Measurements from ENCODE around the gene ARMC5.

The ARMC5 gene

DNA sequence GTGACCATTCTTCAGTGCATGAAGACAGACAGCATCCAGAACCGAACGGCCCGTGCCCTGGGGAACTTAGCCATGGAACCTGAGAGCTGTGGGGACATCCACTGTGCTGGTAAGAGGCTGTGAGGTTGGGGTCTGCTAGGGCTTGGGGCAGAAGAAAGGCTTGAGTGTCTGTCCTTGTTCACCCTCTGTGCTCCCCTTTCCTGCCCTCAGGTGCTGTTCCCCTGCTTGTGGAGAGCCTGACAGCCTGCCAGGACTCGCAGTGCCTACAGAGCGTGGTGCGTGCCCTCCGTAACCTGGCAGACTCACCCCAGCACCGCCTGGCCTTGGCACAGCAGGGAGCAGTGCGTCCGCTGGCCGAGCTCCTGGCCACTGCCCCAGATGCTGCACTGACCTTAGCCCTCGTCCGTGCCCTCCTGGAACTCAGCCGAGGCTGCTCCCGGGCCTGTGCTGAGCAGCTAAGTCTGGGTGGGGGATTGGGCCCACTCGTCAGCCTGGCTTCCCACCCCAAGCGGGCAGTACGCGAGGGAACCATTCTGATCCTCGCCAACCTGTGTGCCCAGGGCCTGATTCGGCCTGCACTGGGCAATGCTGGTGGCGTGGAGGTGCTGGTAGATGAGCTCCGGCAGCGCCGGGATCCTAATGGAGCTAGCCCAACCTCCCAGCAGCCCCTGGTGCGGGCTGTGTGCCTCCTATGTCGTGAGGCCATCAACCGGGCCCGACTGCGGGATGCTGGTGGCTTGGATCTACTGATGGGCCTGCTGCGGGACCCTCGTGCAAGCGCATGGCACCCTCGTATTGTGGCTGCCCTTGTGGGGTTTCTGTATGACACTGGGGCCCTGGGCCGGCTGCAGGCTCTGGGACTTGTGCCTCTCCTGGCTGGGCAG is 2.9 kb downstream of the ARMC5 start:
- Histone ChIP-seq H3K27ac (ENCODE audit: low read length) (no peak overlapping the region), H3K9me3 (ENCODE audit: insufficient read depth, low read length) (no peaks in the 10 kb centered on the region), H3K4me2 (ENCODE audit: low read length) (no peak overlapping the region), H3K9ac (ENCODE audit: low read length) (no peak overlapping the region), H3K36me3 (replicated peaks; ENCODE audit: low read depth, low read length) (peaks cover 7% of the 10 kb centered on the region), H3K4me1 (ENCODE audit: low read length) (peaks cover 21% of the 10 kb centered on the region), H4K20me1 (ENCODE audit: insufficient read depth, low read length) (peaks cover 5% of the 10 kb centered on the region), H3K27me3 (ENCODE audit: low read depth, low read length) (no peaks in the 10 kb centered on the region), H3K4me3 (ENCODE audit: low read length) (no peak overlapping the region), H2AFZ (ENCODE audit: low read depth, low read length) (no peak overlapping the region), H3K79me2 (ENCODE audit: low read length) (peaks cover 17% of the 10 kb centered on the region)
- TF ChIP-seq EZH2phosphoT487 (IDR thresholded peaks at IDR 0.05; ENCODE audit: low read depth) (no peak), CTCF (IDR thresholded peaks at IDR 0.05; ENCODE audit: low read depth, low read length) (no peak)

- Histone ChIP-seq H3K9ac (ENCODE audit: low read length) (no peak overlapping the region), H3K36me3 (replicated peaks; ENCODE audit: low read depth, low read length) (no peaks in the 10 kb centered on the region), H3K79me2 (ENCODE audit: low read length) (no peaks in the 10 kb centered on the region), H3K4me1 (ENCODE audit: low read length) (peaks cover 13% of the 10 kb centered on the region), H2AFZ (ENCODE audit: low read depth, low read length) (no peak overlapping the region), H4K20me1 (ENCODE audit: insufficient read depth, low read length) (no peaks in the 10 kb centered on the region), H3K9me3 (ENCODE audit: insufficient read depth, low read length) (no peaks in the 10 kb centered on the region), H3K27ac (ENCODE audit: low read length) (no peak overlapping the region), H3K4me2 (ENCODE audit: low read length) (no peak overlapping the region), H3K27me3 (ENCODE audit: low read depth, low read length) (no peaks in the 10 kb centered on the region), H3K4me3 (ENCODE audit: low read length) (no peak overlapping the region)
- TF ChIP-seq EZH2phosphoT487 (IDR thresholded peaks at IDR 0.05; ENCODE audit: low read depth): no peak
- TF ChIP-seq CTCF (IDR thresholded peaks at IDR 0.05; ENCODE audit: low read depth, low read length): no peak
These were observed 5.1 kb downstream of the ARMC5 start for GRCh38 chr16:31464348-31464769.

GRCh38 chr16:31464781-31465260 is 5.5 kb downstream of the ARMC5 start:
- H3K9me3 ChIP-seq (ENCODE audit: insufficient read depth, low read length): no peaks in the 10 kb centered on the region
- H3K4me3 ChIP-seq (ENCODE audit: low read length): no peak overlapping the region
- TF ChIP-seq CTCF (IDR thresholded peaks at IDR 0.05; ENCODE audit: low read depth, low read length) (no peak), EZH2phosphoT487 (IDR thresholded peaks at IDR 0.05; ENCODE audit: low read depth) (no peak)
- H4K20me1 ChIP-seq (ENCODE audit: insufficient read depth, low read length): no peaks in the 10 kb centered on the region
- H3K79me2 ChIP-seq (ENCODE audit: low read length): no peaks in the 10 kb centered on the region
- H3K4me1 ChIP-seq (ENCODE audit: low read length): peaks cover 13% of the 10 kb centered on the region
- no peak overlapping the region for H3K4me2 ChIP-seq (ENCODE audit: low read length)
- H3K27me3 ChIP-seq (ENCODE audit: low read depth, low read length): no peaks in the 10 kb centered on the region
- no peak overlapping the region for H3K27ac ChIP-seq (ENCODE audit: low read length)
- no peak overlapping the region for H3K9ac ChIP-seq (ENCODE audit: low read length)
- H2AFZ ChIP-seq (ENCODE audit: low read depth, low read length): no peak overlapping the region
- no peaks in the 10 kb centered on the region for H3K36me3 ChIP-seq (replicated peaks; ENCODE audit: low read depth, low read length)

DNA sequence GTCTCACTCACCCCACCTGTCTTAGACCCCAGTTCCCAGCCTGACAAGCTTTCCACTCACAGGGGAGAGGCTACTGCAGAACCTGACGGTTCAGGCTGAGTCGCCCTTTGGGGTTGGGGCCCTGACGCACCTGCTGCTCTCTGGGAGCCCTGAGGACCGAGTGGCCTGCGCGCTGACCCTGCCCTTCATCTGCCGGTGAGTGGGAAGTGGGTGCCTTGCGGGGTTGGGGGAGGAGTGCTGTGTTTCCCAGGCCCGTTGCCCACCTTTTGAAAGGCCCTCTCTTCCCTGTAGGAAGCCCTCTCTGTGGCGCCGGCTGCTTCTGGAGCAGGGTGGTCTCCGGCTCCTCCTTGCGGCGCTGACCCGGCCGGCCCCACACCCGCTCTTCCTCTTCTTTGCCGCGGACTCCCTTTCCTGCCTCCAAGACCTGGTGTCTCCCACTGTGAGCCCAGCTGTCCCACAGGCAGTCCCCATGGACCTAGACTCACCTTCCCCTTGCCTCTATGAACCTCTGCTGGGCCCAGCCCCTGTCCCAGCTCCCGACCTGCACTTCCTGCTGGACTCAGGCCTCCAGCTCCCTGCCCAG is 6.6 kb downstream of the ARMC5 start:
- Histone ChIP-seq H3K4me3 (ENCODE audit: low read length) (no peak overlapping the region), H3K79me2 (ENCODE audit: low read length) (no peaks in the 10 kb centered on the region), H3K4me1 (ENCODE audit: low read length) (peaks cover 8% of the 10 kb centered on the region), H2AFZ (ENCODE audit: low read depth, low read length) (no peak overlapping the region), H3K36me3 (replicated peaks; ENCODE audit: low read depth, low read length) (no peaks in the 10 kb centered on the region), H3K9me3 (ENCODE audit: insufficient read depth, low read length) (no peaks in the 10 kb centered on the region), H3K9ac (ENCODE audit: low read length) (no peak overlapping the region), H3K27me3 (ENCODE audit: low read depth, low read length) (no peaks in the 10 kb centered on the region), H4K20me1 (ENCODE audit: insufficient read depth, low read length) (no peaks in the 10 kb centered on the region), H3K4me2 (ENCODE audit: low read length) (no peak overlapping the region), H3K27ac (ENCODE audit: low read length) (no peak overlapping the region)
- TF ChIP-seq CTCF (IDR thresholded peaks at IDR 0.05; ENCODE audit: low read depth, low read length) (no peak), EZH2phosphoT487 (IDR thresholded peaks at IDR 0.05; ENCODE audit: low read depth) (no peak)
